KOPT-K1 (cell line): Measurements from ENCODE around the gene RAB2B.
A peak's percentile ranks its signal among the peaks of the same experiment; 100 is the strongest.

ENCODE experiments used
- H3K27ac ChIP-seq: fragments of 200-600 bp; sonication (generic); 2 replicates; pipeline ENCODE4 v1.5.1; 2016; ENCODE audit warnings: antibody characterized with exemption, mild to moderate bottlenecking, low read depth, low read length; ENCODE audit not compliant: poor library complexity, severe bottlenecking
- H3K36me3 ChIP-seq: fragments of 200-600 bp; sonication (generic); 2 replicates; pipeline ENCODE4 v1.5.1; 2017; ENCODE audit warnings: antibody characterized with exemption, mild to moderate bottlenecking, low read length, moderate library complexity; ENCODE audit not compliant: insufficient read depth
- H3K9me3 ChIP-seq: fragments of 200-600 bp; sonication (generic); 2 replicates; pipeline ENCODE4 v1.5.1; 2017; ENCODE audit warnings: antibody characterized with exemption, low read length, mild to moderate bottlenecking; ENCODE audit not compliant: insufficient read depth, poor library complexity, severe bottlenecking

RAB2B gene

GRCh38 chr14:21503376-21503775 lies 26.6 kb upstream of the RAB2B start:
- H3K36me3 ChIP-seq = peaks cover 78% of the 10 kb centered on the region
- H3K27ac ChIP-seq = no peak overlapping the region

DNA sequence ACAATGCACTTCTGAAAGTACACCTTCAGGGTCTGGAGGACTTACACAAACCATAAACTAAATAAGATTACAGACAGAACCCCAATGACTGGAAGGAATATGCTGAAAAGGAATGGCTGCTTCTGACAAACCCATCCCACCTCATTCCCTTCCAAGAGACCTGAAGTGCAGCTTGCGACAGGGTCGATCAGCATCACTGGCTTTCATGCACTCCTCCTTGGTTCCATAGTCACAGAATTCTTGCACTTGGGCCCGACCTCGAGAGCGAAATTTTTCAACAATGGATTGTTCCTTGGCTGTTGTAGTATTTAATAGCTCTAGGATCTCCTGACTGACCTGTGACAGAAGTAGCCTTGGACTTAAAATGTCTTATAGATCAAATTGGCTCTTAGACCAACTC lies 24.8 kb upstream of the RAB2B start:
- Histone ChIP-seq H3K9me3 (no peaks in the 10 kb centered on the region), H3K27ac (no peak overlapping the region), H3K36me3 (peaks cover 82% of the 10 kb centered on the region)

More at GRCh38 chr14:21503376-21503775, 26.6 kb upstream of the RAB2B start:
- H3K9me3 ChIP-seq = no peaks in the 10 kb centered on the region

- H3K9me3 ChIP-seq = no peaks in the 10 kb centered on the region
- H3K27ac ChIP-seq = no peak overlapping the region
- H3K36me3 ChIP-seq = peaks cover 96% of the 10 kb centered on the region
Observed at GRCh38 chr14:21498540-21499526, 22.1 kb upstream of the RAB2B start.

DNA sequence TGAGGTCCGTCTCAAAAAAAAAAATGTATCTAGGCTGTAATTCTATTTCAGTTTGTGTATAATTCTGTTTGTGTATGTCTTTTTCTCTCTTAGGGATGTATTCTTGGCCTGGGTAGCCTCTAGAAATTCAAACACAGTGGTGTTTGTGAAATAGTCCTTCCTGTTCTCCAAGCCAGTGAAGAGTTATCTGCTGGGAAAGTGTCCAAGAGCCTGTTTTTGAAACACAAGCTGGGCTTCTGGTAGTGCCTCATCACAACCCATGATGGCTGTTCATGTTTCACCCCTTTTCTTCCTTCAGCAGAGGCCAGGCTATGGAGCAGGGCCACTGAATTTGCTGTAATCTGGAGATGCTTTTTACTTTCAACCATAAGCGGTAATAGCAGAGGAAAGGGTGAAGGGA lies 19.7 kb upstream of the RAB2B start:
- Histone ChIP-seq H3K27ac (no peak overlapping the region), H3K36me3 (peaks cover 98% of the 10 kb centered on the region), H3K9me3 (no peaks in the 10 kb centered on the region)

DNA sequence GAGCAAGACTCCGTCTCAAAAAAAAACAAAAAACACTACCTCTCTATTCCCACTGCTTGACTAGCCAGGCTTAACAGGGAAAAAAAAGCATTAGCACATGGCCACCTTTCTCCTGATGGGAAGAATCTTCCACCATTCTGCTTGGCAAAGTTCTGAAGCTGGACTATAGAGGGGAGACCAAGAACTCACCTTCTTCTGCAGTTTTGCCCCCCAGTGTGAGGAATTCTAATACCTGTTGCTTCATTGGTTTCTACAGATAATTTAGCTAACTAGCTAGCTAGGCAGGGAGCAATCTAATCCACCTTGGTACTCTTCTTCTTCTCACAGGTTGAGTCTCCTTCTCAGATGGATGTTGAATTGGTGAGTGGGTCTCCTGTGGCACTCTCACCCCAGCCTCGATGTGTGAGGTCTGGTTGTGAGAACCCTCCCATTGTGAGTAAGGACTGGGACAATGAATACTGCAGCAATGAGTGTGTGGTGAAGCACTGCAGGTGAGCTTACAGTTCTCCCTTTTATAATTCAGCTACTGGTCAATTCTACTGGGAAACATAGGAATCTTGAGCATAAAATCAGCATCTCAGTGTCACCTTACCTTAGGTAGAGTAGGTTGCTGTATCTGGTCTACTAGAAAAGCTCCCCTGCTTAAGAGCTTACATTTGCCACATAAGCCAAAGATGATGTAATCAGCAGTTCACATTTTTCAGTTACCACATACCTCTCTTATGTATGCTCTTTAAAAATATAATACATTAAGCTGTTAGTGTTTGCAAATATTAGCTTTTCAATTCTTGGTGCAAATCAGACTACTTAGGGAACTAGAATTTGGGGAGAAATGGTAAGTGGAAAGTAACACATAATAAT lies 18.4 kb upstream of the RAB2B start:
- peaks cover 98% of the 10 kb centered on the region for H3K36me3 ChIP-seq
- no peak overlapping the region for H3K27ac ChIP-seq

DNA sequence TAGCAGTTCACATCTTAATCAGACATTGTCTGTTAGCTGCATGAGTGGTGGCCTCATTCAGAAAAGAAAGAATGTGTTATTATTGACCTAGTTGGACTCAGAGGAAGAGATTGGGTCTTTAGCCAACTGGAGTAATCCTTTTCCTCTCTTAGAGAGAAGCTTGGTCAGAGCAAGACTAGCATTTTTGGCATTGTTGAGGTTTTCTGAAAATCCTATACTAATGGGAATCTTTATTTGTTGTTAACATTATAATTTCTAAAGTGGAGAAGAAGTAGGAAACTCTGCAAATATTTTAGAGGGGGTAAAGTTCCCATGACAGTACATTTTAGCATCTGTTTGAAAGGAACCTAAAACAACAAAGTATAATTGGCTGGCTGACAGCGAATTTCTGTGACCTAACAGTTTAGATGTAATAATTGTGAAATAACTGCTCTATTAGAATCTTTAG lies 9.9 kb upstream of the RAB2B start:
- H3K27ac ChIP-seq = no peak overlapping the region
- H3K36me3 ChIP-seq = peaks cover 54% of the 10 kb centered on the region
- no peaks in the 10 kb centered on the region for H3K9me3 ChIP-seq

More for the DNA sequence above, 18.4 kb upstream of the RAB2B start:
- H3K9me3 ChIP-seq = no peaks in the 10 kb centered on the region

DNA sequence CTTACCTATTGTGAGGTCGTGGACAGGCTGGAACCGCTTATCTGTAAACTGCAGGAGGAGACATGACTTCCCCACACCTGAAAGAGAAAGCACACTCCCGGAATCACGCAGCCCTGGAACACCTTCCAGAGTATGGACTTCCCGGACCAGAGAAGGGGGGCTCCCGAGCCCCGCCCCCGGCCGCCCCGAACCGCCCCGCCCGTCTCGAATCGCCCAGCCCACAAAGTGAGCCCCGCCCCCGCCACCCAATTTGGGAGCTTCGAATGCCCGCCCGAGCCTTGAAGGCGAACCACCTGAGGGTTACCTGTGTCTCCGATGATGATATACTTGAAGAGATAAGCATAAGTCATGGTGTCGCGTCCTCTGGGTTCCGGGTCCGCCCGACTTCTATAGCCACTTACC lies 235 bp downstream of the RAB2B start:
- Histone ChIP-seq H3K36me3 (peaks cover 32% of the 10 kb centered on the region), H3K27ac (peak overlapping the region; percentile 60), H3K9me3 (no peaks in the 10 kb centered on the region)

DNA sequence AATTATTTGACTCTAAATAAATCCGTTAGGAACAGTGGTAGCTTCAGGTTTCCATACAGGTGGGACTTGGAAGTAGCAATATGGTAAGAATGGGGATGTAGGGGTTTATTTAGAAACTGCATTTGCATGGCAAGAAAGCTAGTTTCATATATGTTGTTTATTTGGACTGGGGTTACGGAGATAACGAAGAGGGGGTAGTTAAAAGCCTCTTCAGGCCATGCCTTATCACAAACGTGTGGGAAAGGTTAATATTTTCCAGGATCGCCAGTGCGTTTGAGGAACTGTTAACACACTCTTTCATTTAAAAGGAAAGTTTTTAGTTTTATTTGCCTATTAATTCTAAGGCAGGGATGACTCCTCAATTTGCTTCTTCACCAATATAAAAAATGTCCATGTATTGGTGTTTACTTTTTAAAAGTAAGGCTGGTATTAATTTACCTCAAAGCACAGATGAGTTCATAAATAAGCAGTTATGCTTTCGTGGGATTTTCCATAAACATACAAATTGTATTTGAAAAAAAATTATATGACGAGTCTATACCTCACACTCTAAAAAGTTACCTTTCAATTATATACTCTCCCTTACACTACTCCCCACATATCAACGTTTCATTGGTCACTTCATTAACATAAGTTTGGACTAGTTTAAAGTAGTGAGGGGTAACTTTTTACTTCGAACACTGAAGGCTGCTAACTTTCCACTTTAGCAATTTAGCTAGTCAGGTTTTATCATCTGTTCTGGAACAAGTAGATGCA lies 814 bp downstream of the RAB2B start:
- peak overlapping the region; percentile 60 for H3K27ac ChIP-seq
- H3K9me3 ChIP-seq = no peaks in the 10 kb centered on the region
- peaks cover 30% of the 10 kb centered on the region for H3K36me3 ChIP-seq

GRCh38 chr14:21467616-21468015 lies 9.1 kb downstream of the RAB2B start:
- no peaks in the 10 kb centered on the region for H3K9me3 ChIP-seq
- peaks cover 73% of the 10 kb centered on the region for H3K36me3 ChIP-seq
- no peak overlapping the region for H3K27ac ChIP-seq

GRCh38 chr14:21455912-21456667 lies 20.7 kb downstream of the RAB2B start, which contains the start of gene CHD8:
CHD8 (minus strand) TSS chr14:21456123; CDS start chr14:21431643, 24,480 bp downstream.
- Histone ChIP-seq H3K36me3 (peaks cover 20% of the 10 kb centered on the region; the same call in 1 of the 2 replicates), H3K27ac (peak within 1 kb of the TSS; percentile 80), H3K9me3 (no peaks in the 10 kb centered on the region)

DNA sequence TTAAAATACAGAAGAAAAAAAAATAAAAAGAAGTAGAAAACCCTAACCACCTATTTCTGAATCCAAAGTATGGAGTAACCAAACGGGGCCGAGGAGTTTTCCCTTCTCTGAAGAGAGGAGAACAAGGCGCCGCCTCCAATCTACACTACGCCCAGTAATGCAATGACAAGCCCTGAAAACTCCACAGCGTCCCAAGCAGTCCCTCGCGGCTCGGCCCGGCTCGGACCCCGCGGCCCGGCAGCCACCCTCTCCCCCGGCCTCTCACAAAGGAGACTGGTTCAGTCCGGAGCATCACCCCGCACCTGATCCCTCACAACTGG lies 21.2 kb downstream of the RAB2B start:
- H3K27ac ChIP-seq = peak overlapping the region; percentile 80
- no peaks in the 10 kb centered on the region for H3K9me3 ChIP-seq
- H3K36me3 ChIP-seq = peaks cover 15% of the 10 kb centered on the region; the same call in 1 of the 2 replicates

DNA sequence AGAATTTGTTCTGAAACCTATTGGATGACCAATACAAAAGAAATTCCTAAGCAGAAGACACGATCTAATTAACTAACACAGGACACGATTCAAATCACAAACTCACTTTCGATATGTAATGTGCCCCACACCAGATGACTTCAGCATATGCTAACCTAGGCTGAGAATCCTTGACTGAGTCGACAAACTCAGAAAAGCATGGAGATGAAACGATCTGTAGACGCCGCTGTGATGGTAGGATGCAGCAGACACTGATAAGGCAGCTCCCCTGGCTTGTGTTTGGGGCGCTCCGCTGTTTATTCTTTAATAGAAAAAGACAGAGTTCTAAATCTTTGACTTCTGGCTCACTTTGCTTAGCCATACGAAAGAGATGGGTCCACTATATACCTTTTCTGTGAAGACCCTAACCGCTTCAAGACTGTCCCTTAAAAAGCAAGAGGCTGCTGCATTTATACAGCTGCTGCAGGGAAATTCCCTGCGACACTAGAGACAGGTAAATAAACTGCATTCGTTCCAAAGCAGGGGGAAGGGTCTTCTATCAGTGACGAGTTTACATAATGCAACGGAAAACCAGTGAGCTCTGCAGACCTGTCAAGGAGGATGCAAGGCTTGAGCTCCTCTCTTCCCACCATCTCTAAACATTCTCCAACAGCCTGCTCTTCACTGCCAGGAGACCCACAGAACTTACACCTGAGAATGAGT lies 21.8 kb downstream of the RAB2B start:
- peaks cover 12% of the 10 kb centered on the region; the same call in 1 of the 2 replicates for H3K36me3 ChIP-seq
- peak overlapping the region; percentile 80 for H3K27ac ChIP-seq
- H3K9me3 ChIP-seq = no peaks in the 10 kb centered on the region

- Histone ChIP-seq H3K9me3 (no peaks in the 10 kb centered on the region), H3K27ac (no peak overlapping the region), H3K36me3 (peaks cover 14% of the 10 kb centered on the region; the same call in 1 of the 2 replicates)
Observed at GRCh38 chr14:21449899-21450216, 26.9 kb downstream of the RAB2B start.
